GM18508 (cell line): ENCODE results near the gene IL17C.
"Not testable (repeated sequence)": the region's sequence is repeated elsewhere in the genome, so short reads cannot be mapped to it uniquely, and the experiment has no call there.

ENCODE experiments used
- ATAC-seq: cut with Tn5 transposase; IDR thresholded peaks from one replicate; pipeline ENCODE4 v1.9.1; 2021; ENCODE audit warnings: moderate number of reproducible peaks; ENCODE audit not compliant: insufficient read depth, unreplicated experiment

IL17C gene

DNA sequence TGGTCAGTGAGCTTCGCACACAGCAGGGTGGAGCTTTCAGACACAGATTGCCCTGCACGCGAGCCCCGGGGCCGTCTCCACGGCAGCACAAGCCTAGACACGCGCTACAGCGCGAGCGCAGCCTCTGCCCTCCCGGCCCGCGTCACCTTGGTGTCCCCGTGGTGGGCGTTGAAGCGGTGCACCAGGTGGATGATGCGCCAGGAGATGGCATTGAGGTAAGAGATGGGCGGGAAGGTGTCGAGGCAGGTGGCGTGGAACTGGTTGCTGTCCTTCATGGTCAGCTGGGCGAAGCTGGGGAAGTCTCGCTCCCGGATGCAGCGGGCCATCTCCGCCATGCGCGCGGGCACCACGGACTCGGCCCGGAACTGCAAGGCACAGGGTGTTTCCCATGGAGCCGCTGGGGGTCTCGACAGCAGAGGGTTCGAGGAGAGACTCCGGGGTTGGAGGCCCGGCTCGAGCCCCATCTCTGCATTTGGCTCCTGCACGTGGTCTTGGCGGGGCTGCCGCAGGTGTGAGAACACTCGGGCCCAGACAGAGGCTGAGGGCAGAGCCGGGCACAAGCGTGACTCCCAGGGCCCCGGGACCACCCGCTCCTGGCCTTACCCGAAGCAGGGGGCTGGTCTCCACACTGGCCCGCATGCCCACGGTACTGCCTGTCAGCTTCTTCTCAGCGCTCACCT is 16.8 kb downstream of the IL17C start:
- ATAC-seq: no peak

- ATAC-seq: no peak
These were observed 17.4 kb downstream of the IL17C start for GRCh38 chr16:88655733-88656281.

DNA sequence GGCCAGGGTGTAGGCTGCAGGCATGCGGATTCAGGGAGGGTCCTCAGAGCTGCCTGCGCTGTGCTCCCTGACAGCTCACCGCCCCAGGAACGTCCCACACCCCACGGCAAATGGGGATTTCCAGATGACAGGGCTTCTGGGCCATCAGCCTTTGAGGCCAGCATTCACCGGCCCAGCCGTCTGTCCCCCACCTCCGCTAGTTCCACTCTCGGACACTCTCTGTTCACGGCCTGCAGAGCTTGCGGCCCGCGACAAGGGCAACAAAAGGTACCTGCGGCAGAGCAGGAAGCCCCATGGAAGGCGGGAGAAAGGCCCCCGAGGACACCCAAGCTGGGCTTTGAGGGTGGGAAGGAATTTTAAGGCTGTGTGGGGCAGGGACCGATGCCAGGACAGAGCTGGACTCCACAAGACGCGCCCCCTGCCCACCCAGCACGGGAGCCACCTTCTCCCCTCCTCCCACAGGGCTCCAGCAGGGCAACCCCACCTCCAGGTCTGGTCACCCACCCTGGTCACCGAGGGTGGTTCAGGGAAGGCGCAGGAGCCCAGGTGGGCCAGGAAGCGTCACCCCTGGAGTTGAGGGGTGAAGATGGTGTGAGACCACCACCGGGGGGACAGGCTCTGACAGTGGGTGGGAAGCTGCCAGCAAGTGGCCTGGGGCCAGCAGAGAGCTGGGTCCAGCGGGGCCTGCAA is 18.1 kb downstream of the IL17C start:
- ATAC-seq: no peak

DNA sequence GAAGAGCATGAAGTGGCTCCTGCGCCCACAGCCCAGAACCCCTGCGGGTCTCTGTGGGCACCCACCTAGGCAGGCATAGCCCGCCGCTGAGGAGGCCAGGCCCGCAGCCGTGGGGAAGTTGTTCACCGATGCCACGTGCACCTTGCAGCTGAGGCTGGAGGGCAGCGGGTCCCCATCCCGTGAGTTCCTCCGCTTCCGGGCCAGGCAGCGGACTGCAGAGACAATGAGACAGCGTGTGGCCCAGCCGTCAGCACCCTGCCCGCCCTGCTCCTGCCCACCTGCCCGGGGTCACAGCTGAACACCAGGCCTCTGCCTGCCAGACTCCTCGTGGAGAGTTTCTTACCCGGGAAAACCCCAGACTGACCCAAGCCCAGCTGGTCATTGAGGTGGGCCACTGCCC is 19.0 kb downstream of the IL17C start:
- ATAC-seq: no peak

DNA sequence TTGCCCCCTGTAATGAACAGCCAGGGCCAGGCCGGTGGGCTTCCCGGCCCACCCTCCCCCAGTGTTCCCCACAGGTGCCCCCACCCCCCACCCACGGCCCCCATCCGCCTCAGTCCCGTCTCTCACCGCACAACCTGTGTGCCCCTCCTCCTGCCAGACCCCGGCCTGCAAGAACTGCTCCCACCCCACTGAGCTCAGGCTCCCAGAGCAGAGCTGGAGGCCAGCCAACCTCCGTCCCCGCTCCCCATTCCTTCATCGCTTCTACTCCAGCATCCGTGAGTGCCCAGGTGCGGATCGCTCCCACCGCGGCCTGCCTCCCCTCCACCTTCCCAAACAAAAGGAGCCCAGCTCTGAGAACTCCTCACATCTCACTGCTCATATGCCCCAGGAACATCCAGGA is 20.3 kb downstream of the IL17C start:
- ATAC-seq: no peak

GRCh38 chr16:88659160-88659559 is 20.8 kb downstream of the IL17C start:
- no peak for ATAC-seq

- no peak for ATAC-seq
These were observed 23.1 kb downstream of the IL17C start for GRCh38 chr16:88661468-88661867.

DNA sequence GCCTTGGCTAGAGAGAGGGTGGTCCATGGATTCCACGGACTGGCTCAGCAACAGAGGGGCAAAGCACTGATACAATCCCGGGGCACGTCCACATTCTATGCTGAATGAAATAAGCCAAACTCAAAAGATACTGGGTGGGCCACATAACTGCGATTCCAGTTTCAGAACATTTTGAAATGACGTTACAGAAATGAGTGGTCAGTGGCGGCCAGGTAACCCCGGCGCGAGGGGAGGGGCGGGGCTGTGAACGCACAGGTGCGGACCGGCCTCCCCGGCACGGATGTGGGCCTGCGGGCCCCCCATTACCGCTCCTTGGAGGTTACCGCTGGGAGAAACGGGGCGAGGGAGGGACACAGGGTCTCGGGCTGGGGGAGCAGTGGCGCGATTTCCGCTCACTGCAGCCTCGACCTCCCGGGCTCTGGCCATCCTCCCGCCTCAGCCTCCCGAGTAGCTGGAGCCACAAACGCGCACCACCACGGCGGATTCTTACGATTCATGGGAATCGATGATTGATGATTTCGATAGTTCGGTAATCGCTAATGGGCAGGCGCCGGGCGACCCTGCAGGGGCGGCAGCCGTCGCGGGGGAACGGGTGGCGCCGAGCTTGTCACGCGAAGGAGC is 24.0 kb downstream of the IL17C start:
- no peak for ATAC-seq

DNA sequence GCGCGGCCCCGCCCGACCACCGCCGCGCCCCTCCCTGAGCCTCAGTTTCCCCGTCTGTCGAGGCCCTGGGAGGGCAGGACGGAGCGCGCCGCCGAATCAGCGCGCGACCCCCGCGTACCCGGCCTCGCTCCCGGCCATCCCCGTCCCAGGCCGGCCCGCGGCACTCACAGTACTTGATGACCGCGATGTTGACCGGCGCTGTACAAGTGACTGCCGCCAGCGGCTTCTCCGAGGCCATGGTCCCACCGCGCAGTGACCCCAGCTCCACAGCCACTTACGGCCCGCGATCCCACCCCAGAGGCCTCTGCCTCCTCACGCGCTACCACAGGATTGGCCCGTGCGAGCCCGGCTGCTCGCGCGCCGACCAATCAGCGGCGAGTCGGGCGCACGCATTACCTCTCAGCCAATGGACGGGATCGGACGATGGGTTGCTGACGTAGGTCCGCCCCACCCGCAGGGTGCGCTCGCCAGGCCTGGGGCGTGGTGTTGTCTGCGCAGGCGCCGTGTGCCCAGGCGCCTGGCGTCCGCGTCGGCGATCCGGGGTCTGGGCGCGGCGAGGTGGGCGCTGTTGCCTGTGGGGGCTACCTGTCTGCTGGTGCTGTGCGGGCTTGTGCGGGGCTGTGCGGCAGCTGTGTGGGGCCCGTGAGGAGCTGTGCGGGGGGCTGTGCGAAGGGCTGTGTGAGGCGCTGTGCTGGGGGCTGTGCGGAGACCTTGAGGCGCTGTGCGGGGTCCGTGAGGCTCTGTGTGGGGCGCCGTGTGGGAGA is 24.7 kb downstream of the IL17C start, which contains the start of gene MVD:
TSS of gene MVD (minus strand) at position 249 of the 764 bp plus-strand sequence. CDS start at position 238, 11 bp downstream.
- ATAC-seq: peak; percentile 79

GRCh38 chr16:88665148-88665547 is 26.8 kb downstream of the IL17C start:
- ATAC-seq: no peak

DNA sequence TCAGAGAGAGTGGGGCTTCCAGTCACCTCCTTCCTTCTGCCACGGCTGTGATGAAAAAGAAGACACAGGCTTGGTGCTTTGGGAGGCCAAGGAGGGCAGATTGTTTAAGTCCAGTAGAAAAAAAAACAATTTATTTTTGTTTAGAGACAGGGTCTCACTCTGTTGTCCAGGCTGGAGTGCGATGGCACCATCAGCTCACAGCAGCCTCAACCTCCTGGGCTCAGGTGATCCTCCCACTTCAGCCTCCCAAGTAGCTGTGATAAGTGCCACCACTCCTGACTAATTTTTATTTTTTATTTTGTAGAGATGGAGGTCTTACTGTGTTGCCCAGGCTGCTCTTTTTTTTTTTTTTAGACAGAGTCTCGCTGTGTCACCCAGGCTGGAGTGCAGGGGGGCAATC is 27.2 kb downstream of the IL17C start:
- no peak for ATAC-seq

- no peak for ATAC-seq
These were observed 29.1 kb downstream of the IL17C start for GRCh38 chr16:88667461-88667860.

DNA sequence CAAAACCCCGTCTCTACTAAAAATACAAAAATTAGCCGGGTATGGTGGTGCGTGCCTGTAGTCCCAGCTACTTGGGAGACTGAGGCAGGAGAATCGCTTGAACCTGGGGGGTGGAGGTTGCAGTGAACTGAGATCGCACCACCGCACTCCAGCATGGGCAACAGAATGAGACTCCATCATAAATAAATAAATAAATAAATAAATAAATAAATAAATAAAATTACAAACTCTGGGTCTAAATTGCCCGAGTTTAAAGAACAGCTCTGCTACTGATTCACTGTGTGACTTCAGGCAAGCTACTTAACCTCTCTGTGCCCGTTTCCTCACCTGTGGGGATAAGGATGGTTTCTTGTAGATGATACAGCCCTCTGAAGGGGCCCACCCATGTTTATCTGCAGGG is 31.1 kb downstream of the IL17C start:
- not testable (repeated sequence) for ATAC-seq

DNA sequence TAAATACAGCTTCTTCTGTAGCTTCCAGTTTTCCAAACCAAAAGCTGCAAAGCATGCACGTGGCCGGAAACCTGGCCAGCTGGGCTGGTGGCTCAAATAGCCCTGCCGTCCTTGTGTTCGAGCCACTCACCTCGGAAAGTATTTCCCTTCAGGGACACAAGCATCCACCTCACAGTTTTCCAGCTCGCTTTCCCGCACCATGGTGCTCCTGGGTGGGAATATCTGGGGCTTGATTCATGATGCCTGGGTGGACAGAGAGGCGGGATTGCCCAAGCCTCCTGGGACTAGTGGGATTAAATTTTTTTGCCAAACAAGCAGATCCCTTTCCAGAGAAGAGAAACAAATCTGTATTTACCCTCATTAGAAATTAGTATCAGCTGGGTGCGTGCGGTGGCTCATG is 31.6 kb downstream of the IL17C start:
- ATAC-seq: no peak

DNA sequence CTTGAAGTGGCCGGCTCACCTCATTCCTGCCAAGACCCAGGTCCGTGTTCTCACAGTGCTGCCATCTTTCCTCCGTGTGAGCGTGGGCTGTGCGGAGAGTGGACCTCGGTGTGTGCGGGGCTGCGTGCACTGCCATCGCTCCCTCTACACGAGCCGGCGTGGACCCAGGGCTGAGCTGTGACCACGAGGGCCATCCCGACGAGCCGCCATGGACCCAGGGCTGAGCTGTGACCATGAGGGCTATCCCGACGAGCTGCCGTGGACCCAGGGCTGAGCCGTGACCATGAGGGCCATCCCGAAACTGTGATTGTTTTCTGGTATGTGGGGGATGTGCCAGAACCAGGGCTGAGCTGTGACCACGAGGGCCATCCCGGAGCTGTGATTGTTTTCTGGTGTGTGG is 33.4 kb downstream of the IL17C start:
- no peak for ATAC-seq

GRCh38 chr16:88672776-88673175 is 34.4 kb downstream of the IL17C start:
- ATAC-seq: no peak

DNA sequence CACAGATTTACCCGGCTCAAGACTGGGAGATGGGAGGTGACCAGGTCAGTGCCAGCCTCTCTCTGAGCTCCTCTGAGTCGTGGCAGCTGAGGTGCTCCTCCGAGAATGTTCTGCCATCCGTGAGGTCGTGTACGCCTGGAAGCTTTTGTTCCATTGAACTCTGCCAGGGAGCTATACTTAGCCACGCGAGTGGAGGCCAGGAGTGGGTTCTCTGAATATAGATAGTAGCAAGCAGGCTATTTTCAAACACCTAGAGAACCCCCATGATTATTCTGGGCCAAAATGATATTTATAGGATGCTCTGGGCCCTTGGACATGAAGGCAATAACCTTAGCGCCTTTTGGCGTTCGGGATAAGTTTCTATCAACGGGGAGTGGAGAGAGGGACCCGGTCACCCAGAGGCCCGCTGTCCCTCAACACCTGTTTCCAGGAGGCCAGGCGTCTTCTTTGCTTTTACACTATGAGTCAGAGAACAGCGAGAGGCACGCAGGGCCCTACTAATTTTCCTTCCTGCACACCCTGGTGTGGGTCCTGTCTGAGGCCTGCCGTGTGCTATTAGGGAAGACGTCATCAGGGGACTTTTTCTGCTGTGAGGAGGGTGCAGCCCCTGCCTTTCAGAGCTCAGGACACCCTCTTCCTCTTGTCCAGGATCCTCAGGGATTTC is 35.5 kb downstream of the IL17C start:
- ATAC-seq: no peak

- no peak for ATAC-seq
These were observed 38.3 kb downstream of the IL17C start for GRCh38 chr16:88676502-88677242.

DNA sequence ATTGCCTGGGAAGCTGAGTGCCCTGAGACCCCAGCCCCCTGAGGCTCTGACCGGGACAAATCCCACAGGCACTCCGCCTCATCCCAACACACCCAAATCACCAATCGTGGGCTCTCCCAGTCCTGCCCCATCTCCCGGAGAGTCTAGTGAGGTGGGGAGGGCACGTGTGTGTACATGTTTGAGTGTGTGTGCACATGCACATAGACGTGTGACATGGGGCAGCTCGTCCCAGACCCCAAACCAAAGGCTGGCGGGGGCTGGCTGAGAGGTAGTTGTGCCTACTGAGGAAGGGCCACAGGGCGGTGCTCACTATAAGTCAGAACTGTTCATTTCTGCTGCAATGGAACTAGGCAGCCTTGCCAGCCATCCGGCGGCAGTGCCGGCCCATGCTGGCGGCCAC is 39.3 kb downstream of the IL17C start:
- ATAC-seq: no peak
